Measurements from ENCODE around the gene TSPO. TPM values are rescaled to one million over a fixed set of nuclear protein-coding genes. Genes with fewer than 3 reads are reported as not detected.
"Not testable (repeated sequence)": the region's sequence is repeated elsewhere in the genome, so short reads cannot be mapped to it uniquely, and the experiment has no call there.

Gene TSPO
- 10 to 100 TPM; 52.1 to 81.7 (median 59.3) TPM for total RNA-seq
- total RNA-seq (2013) = 61.6 TPM

DNA sequence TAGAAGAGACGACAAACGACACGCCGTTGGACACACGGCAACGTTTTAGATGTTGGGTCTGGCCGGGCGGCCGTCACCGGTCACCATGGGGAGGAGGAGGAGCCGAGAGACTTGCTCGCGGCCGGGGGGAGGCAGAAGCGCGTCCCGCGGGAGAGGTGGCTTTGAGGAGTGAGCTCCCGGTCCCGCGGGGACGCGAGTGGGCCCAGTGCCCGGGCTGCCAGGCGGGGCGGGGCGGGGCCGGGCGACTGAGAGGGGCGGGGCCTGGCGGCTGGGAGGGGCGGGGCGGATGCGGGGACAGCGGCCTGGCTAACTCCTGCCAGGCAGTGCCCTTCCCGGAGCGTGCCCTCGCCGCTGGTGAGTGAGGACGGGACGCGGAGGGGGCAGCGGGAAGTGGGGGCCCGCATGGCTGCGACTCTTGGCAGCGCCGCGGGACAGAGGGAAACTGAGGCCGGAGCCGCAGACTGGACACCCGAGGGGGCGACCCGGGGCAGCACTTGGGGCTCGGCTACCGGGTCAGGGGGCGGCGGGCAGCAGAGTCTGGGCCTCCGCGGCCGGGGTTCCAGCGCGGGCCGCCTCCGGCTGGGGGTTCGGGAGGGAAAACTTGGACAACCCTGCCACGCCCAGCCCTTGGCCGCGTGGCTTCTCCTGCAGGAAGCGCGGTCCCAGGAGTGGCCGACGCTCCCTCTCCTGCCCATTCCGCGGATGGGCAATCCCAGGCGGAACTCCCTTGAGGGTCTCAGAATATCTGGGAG, at the start of gene TSPO:
TSS of gene TSPO (plus strand) at position 309 of the 752 bp plus-strand sequence. CDS start 7,680 bp downstream, outside the sequence.
- Histone ChIP-seq H3K4me3 (ENCODE audit: low read length) (peak within 1 kb of the TSS; percentile 76), H3K4me1 (ENCODE audit: control insufficient read depth, insufficient read depth, low read length) (peaks cover 67% of the 10 kb centered on the region), H3K27ac (ENCODE audit: low read length) (peak within 1 kb of the TSS; percentile 68), H3K27me3 (ENCODE audit: control insufficient read depth, insufficient read depth, low read length) (no peaks in the 10 kb centered on the region), H3K9me3 (ENCODE audit: control insufficient read depth, insufficient read depth, low read length) (no peaks in the 10 kb centered on the region), H3K36me3 (ENCODE audit: control insufficient read depth, insufficient read depth, low read length) (no peaks in the 10 kb centered on the region)
- WGBS (ENCODE audit: insufficient coverage) = under 1% methylated on average over 75 of the region's 75 CpGs
- Mint-ChIP-seq H3K9me3 (no peaks in the 10 kb centered on the region), H3K4me1 (peaks cover 31 to 33% of the 10 kb centered on the region in 2 donors), H3K4me3 (peak within 1 kb of the TSS; percentile 93), H3K27ac (peak within 1 kb of the TSS; percentile 81 to 90), H3K36me3 (no peaks in the 10 kb centered on the region), H3K27me3 (ENCODE audit: low read depth in 2 of 2) (no peaks in the 10 kb centered on the region)
- intact Hi-C loops (cut with micrococcal nuclease) = loop anchor here (5.0 kb wide), 1 partner anchor 36 kb away; the partner anchor contains the start of gene TTLL12
- TF ChIP-seq, protein P1, sequence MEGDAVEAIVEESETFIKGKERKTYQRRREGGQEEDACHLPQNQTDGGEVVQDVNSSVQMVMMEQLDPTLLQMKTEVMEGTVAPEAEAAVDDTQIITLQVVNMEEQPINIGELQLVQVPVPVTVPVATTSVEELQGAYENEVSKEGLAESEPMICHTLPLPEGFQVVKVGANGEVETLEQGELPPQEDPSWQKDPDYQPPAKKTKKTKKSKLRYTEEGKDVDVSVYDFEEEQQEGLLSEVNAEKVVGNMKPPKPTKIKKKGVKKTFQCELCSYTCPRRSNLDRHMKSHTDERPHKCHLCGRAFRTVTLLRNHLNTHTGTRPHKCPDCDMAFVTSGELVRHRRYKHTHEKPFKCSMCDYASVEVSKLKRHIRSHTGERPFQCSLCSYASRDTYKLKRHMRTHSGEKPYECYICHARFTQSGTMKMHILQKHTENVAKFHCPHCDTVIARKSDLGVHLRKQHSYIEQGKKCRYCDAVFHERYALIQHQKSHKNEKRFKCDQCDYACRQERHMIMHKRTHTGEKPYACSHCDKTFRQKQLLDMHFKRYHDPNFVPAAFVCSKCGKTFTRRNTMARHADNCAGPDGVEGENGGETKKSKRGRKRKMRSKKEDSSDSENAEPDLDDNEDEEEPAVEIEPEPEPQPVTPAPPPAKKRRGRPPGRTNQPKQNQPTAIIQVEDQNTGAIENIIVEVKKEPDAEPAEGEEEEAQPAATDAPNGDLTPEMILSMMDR (IDR thresholded peaks at IDR 0.05) = no peak
- DNase-seq = peak; percentile 56 to 72
- peak; percentile 76 to 79 (median 78) for ATAC-seq

DNA sequence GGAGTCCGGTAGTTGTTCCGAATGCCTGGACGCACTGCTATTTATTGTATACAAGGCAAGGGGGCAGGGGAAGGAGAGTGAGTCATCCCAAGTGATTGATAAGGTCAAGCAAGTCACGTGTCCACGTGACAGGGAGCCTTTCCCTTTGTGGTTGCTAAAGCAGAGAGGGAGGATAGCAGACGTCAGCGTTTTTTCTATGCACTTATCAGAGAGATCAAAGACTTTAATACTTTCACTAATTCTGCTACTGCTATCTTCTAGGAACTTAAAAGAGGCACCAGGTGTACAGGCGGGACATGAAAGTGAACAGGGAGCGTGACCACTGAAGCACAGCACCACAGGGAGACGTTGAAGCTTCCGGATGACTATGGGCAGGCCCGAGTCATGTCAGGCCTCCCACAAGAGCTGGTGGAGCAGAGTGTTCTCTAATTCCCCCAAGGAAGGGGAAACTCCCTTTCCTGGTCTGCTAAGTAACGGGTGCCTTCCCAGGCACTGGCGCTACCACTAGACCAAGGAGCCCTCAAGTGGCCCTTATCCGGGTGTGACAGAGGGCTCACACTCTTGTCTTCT, 47.2 kb upstream of the TSPO start:
- H3K27me3 ChIP-seq (ENCODE audit: control insufficient read depth, insufficient read depth, low read length); H3K36me3 Mint-ChIP-seq; H3K27me3 Mint-ChIP-seq (ENCODE audit: low read depth in 2 of 2); H3K4me3 Mint-ChIP-seq; H3K4me1 ChIP-seq (ENCODE audit: control insufficient read depth, insufficient read depth, low read length); H3K4me3 ChIP-seq (ENCODE audit: low read length); H3K9me3 Mint-ChIP-seq; ATAC-seq; H3K27ac ChIP-seq (ENCODE audit: low read length); DNase-seq; H3K36me3 ChIP-seq (ENCODE audit: control insufficient read depth, insufficient read depth, low read length); H3K4me1 Mint-ChIP-seq; intact Hi-C loops (cut with micrococcal nuclease); H3K27ac Mint-ChIP-seq; H3K9me3 ChIP-seq (ENCODE audit: control insufficient read depth, insufficient read depth, low read length): not testable (repeated sequence)
- 80% methylated on average over 15 of the region's 15 CpGs for WGBS (ENCODE audit: insufficient coverage)

DNA sequence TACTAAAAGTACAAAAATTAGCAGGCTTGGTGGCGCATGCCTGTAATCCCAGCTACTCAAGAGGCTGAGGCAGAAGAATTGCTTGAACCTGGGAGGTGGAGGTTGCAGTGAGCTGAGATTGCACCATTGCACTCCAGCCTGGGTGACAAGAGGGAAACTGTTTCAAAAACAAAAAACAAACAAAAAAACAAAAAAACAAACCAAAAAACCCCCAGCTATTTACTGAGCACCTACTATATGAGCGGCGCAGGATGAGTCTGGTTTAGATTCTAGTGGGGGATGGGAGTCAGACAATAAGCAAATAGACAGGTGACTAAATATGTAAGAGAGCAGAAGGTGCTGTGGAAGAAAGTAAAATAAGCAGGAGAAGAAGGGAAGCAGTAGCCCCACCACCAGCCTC, 46.4 kb upstream of the TSPO start:
- H3K36me3 Mint-ChIP-seq; H3K4me3 Mint-ChIP-seq; H3K9me3 Mint-ChIP-seq; H3K9me3 ChIP-seq (ENCODE audit: control insufficient read depth, insufficient read depth, low read length); H3K27me3 ChIP-seq (ENCODE audit: control insufficient read depth, insufficient read depth, low read length); ATAC-seq; intact Hi-C loops (cut with micrococcal nuclease); DNase-seq; H3K36me3 ChIP-seq (ENCODE audit: control insufficient read depth, insufficient read depth, low read length); H3K4me1 ChIP-seq (ENCODE audit: control insufficient read depth, insufficient read depth, low read length); H3K4me3 ChIP-seq (ENCODE audit: low read length); H3K4me1 Mint-ChIP-seq; H3K27ac ChIP-seq (ENCODE audit: low read length); H3K27ac Mint-ChIP-seq: not testable (repeated sequence)
- 100% methylated on average over 3 of the region's 3 CpGs for whole genome bisulfite sequencing (ENCODE audit: insufficient coverage)
- H3K27me3 Mint-ChIP-seq (ENCODE audit: low read depth in 2 of 2) = peaks cover 0 to 13% of the 10 kb centered on the region in 2 donors

DNA sequence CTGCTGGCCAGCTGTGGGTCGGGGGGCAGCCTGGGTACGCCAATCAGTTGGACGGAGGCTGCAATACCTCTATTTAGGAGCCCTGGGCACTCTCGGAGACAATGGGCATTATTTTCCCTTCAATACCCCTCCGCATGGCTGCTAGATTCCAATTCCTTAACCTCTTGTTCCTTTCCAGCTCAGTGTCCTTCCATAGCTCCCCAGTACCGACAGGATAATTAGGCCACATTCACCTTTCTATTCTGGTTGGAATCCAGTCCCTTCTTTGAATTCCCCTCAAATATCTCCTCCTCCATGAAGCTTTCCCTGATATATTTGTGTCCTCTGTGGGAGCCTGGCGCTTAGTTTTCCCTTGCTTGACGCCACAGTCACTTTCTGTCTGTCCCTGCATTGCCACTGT, 45.1 kb upstream of the TSPO start:
- Histone ChIP-seq H3K4me1 (ENCODE audit: control insufficient read depth, insufficient read depth, low read length) (peaks cover 7% of the 10 kb centered on the region), H3K27ac (ENCODE audit: low read length) (no peak overlapping the region), H3K9me3 (ENCODE audit: control insufficient read depth, insufficient read depth, low read length) (no peaks in the 10 kb centered on the region), H3K36me3 (ENCODE audit: control insufficient read depth, insufficient read depth, low read length) (no peaks in the 10 kb centered on the region), H3K4me3 (ENCODE audit: low read length) (no peak overlapping the region), H3K27me3 (ENCODE audit: control insufficient read depth, insufficient read depth, low read length) (peaks cover 3% of the 10 kb centered on the region)
- TF ChIP-seq, protein P1 (IDR thresholded peaks at IDR 0.05) = no peak
- ATAC-seq (no peak), DNase-seq (no peak)
- no peak overlapping the region for H3K4me3 Mint-ChIP-seq
- H3K4me1 Mint-ChIP-seq = peaks cover 0 to 10% of the 10 kb centered on the region in 2 donors
- H3K9me3 Mint-ChIP-seq = no peaks in the 10 kb centered on the region
- H3K27ac Mint-ChIP-seq = no peak overlapping the region
- no peaks in the 10 kb centered on the region for H3K36me3 Mint-ChIP-seq
- peaks cover 0 to 19% of the 10 kb centered on the region in 2 donors for H3K27me3 Mint-ChIP-seq (ENCODE audit: low read depth in 2 of 2)
- intact Hi-C loops (cut with micrococcal nuclease) = no loop called here
- 93% methylated on average over 8 of the region's 8 CpGs for WGBS (ENCODE audit: insufficient coverage)
